Astrocyte of the spinal cord (primary cell): ENCODE measurements around the gene GLRA2.
"Not testable (repeated sequence)": the region's sequence is repeated elsewhere in the genome, so short reads cannot be mapped to it uniquely, and the experiment has no call there.

Source experiments
- DNase-seq: peaks from one replicate; pipeline ENCODE4 v3.0.0; 2011; ENCODE audit warnings: low read depth, low spot score
- H3K4me3 ChIP-seq: 2 replicates; pipeline ENCODE4 v1.5.1; 2011; ENCODE audit warnings: low read depth, mild to moderate bottlenecking, low read length, moderate library complexity
- CTCF ChIP-seq: IDR thresholded peaks from 2 replicates; pipeline ENCODE4 v1.5.1; 2012; ENCODE audit warnings: low read depth, mild to moderate bottlenecking, low read length, inconsistent platforms
- in situ Hi-C: cut with HindIII; loops from 2 replicates; pipeline ENCODE4 v1.10.0; 2017; ENCODE audit warnings: low sequenced_read_pairs

Gene GLRA2

GRCh38 chrX:14670819-14671218, 141.5 kb downstream of the GLRA2 start:
- no peak for TF ChIP-seq CTCF

GRCh38 chrX:14672611-14673172, 143.4 kb downstream of the GLRA2 start:
- no peak for TF ChIP-seq CTCF
- no peak for DNase-seq
- H3K4me3 ChIP-seq = no peak overlapping the region
- in situ Hi-C loops = no loop called here

More at GRCh38 chrX:14670819-14671218, 141.5 kb downstream of the GLRA2 start:
- in situ Hi-C loops = no loop called here
- DNase-seq = no peak
- H3K4me3 ChIP-seq = no peak overlapping the region

- in situ Hi-C loops = no loop called here
- no peak for DNase-seq
- no peak overlapping the region for H3K4me3 ChIP-seq
- TF ChIP-seq CTCF = no peak
Observed at GRCh38 chrX:14673236-14673635, 143.9 kb downstream of the GLRA2 start.

- DNase-seq = peak; percentile 87
- in situ Hi-C loops = no loop called here
- TF ChIP-seq CTCF = no peak
- no peak overlapping the region for H3K4me3 ChIP-seq
Observed at GRCh38 chrX:14673764-14674163, 144.4 kb downstream of the GLRA2 start.

- no peak overlapping the region for H3K4me3 ChIP-seq
- in situ Hi-C loops = no loop called here
- no peak for DNase-seq
- no peak for TF ChIP-seq CTCF
Observed at GRCh38 chrX:14675500-14675899, 146.2 kb downstream of the GLRA2 start.

- no peak for TF ChIP-seq CTCF
- H3K4me3 ChIP-seq = no peak overlapping the region
- DNase-seq = no peak
- in situ Hi-C loops = no loop called here
Observed at GRCh38 chrX:14676431-14676830, 147.1 kb downstream of the GLRA2 start.

GRCh38 chrX:14688331-14688730, 159.0 kb downstream of the GLRA2 start:
- H3K4me3 ChIP-seq, in situ Hi-C loops, DNase-seq: not testable (repeated sequence)
